GM12878 (cell line): ENCODE results near the gene SEL1L2. TPM values are rescaled to one million over a fixed set of nuclear protein-coding genes. Genes with fewer than 3 reads are reported as not detected.

ENCODE experiments used
- ATAC-seq: fragments of 200-7000 bp; cut with Tn5 transposase; 3 replicates; pipeline ENCODE4 v1.9.1; 2020; ENCODE audit warnings: mild to moderate bottlenecking, moderate library complexity
- BruUV-seq: library from RNA; stranded (reverse); fragments of 400-500 nt; replicated peaks from 2 replicates; lab custom pipeline; 2021; lab: Mats Ljungman, UMichigan
- CTCF ChIA-PET: fragments of 300-600 bp; sonication (Branson Sonifier 250); formaldehyde crosslinking; extraction: SDS; loops from one replicate; lab custom pipeline; 2021; ENCODE audit warnings: inconsistent platforms; lab: Yijun Ruan, JAX
- POLR2A ChIA-PET: fragments of 350-600 bp; formaldehyde crosslinking; extraction: SDS; loops from one replicate; lab custom pipeline; 2021; ENCODE audit warnings: inconsistent platforms; lab: Charles Lee
- RAD21 ChIA-PET: fragments of 300-600 bp; sonication (Branson Sonifier 250); formaldehyde crosslinking; loops from one replicate; lab custom pipeline; 2023; ENCODE audit warnings: antibody characterized with exemption; ENCODE audit not compliant: unreplicated experiment; lab: Charles Lee
- SMC1A ChIA-PET: fragments of 300-600 bp; sonication (Branson Sonifier 250); formaldehyde crosslinking; loops from one replicate; lab custom pipeline; 2023; ENCODE audit not compliant: unreplicated experiment, uncharacterized antibody; lab: Charles Lee
- DNase-seq: peaks from one replicate; pipeline ENCODE4 v3.0.0-alpha.2; 2011; ENCODE audit warnings: low read depth, low spot score
- FAIRE-seq: peaks from 3 replicates; lab custom pipeline; 2011; peaks lifted over from hg19 to GRCh38; lab: Jason Lieb, UNC
- H2AFZ ChIP-seq: 2 replicates; pipeline ENCODE4 v1.6.0; 2011; ENCODE audit warnings: low read depth, low read length, control low read depth; ENCODE audit not compliant: control insufficient read depth
- H3K27ac ChIP-seq: 2 replicates; pipeline ENCODE4 v1.5.1; 2011; ENCODE audit warnings: control low read depth; ENCODE audit not compliant: control insufficient read depth, insufficient read depth
- H3K27me3 ChIP-seq, 2 experiments: replicated peaks in 1 of 2; 2 replicates each; pipeline versions ENCODE4 v1.6.0 to v1.6.1; 2011; ENCODE audit warnings: low read length in 1 of 2; ENCODE audit not compliant: control insufficient read depth in 2 of 2, insufficient read depth in 2 of 2
- H3K36me3 ChIP-seq, 2 experiments: 2 replicates each; pipeline ENCODE4 v1.5.1; 2011; ENCODE audit warnings: low read length in 1 of 2; ENCODE audit not compliant: control insufficient read depth in 2 of 2, insufficient read depth in 2 of 2
- H3K4me1 ChIP-seq: 2 replicates; pipeline ENCODE4 v1.6.1; 2011; ENCODE audit warnings: mild to moderate bottlenecking, low read length, moderate library complexity, mixed read lengths; ENCODE audit not compliant: control insufficient read depth, insufficient read depth
- H3K4me2 ChIP-seq: 2 replicates; pipeline ENCODE4 v1.6.0; 2011; ENCODE audit warnings: control low read depth; ENCODE audit not compliant: control insufficient read depth, insufficient read depth
- H3K4me3 ChIP-seq: fragments of 200-600 bp; sonication (generic); 2 replicates; pipeline ENCODE4 v1.5.1; 2016
- H3K79me2 ChIP-seq: 2 replicates; pipeline ENCODE4 v1.6.0; 2011; ENCODE audit warnings: low read length; ENCODE audit not compliant: control insufficient read depth, insufficient read depth
- H3K9ac ChIP-seq: 2 replicates; pipeline ENCODE4 v1.8.0; 2011; ENCODE audit warnings: low read length, control low read depth, mixed read lengths; ENCODE audit not compliant: control insufficient read depth, insufficient read depth
- H3K9me3 ChIP-seq: replicated peaks from 3 replicates; pipeline ENCODE4 v1.5.1; 2011; ENCODE audit warnings: mild to moderate bottlenecking, low read length; ENCODE audit not compliant: control insufficient read depth, insufficient read depth
- H4K20me1 ChIP-seq: 2 replicates; pipeline ENCODE4 v1.6.0; 2011; ENCODE audit not compliant: control insufficient read depth, insufficient read depth
- ATF7 ChIP-seq: fragments of 450-650 bp; IDR thresholded peaks from 2 replicates; pipeline ENCODE4 v1.6.1; 2016; ENCODE audit warnings: low read depth, mild to moderate bottlenecking
- CBX3 ChIP-seq: fragments of 200-600 bp; sonication (generic); IDR thresholded peaks from 2 replicates; pipeline ENCODE4 v1.6.1; 2016; ENCODE audit warnings: low read depth, borderline replicate concordance
- CHD4 ChIP-seq: fragments of 200-600 bp; sonication (generic); IDR thresholded peaks from 2 replicates; pipeline ENCODE4 v1.6.1; 2016; ENCODE audit warnings: mild to moderate bottlenecking
- EED ChIP-seq: sonication (generic); IDR thresholded peaks from 2 replicates; pipeline ENCODE4 v1.6.1; 2016; ENCODE audit warnings: antibody characterized with exemption, low read depth
- EGR1 ChIP-seq, 2 experiments: IDR thresholded peaks; 1 replicate in 1 of 2; 2 replicates in 1 of 2; pipeline ENCODE4 v1.6.1; 2011 to 2012; ENCODE audit warnings: low read depth in 2 of 2, low read length in 2 of 2, borderline replicate concordance in 1 of 2, mild to moderate bottlenecking in 1 of 2, moderate library complexity in 1 of 2
- IKZF1 ChIP-seq: fragments of 450-650 bp; conservative IDR thresholded peaks from 2 replicates; pipeline ENCODE4 v1.6.1; 2017; ENCODE audit warnings: antibody characterized with exemption, mild to moderate bottlenecking
- MYB ChIP-seq: fragments of 150-350 bp; IDR thresholded peaks from 2 replicates; pipeline ENCODE4 v1.6.1; 2014; ENCODE audit warnings: mild to moderate bottlenecking, low read depth, low read length, borderline replicate concordance
- POLR2AphosphoS5 ChIP-seq: IDR thresholded peaks from 2 replicates; pipeline ENCODE4 v1.6.1; 2011; ENCODE audit warnings: mild to moderate bottlenecking, low read length, inconsistent platforms
- STAT3 ChIP-seq: IDR thresholded peaks from 2 replicates; pipeline ENCODE4 v1.6.1; 2011; ENCODE audit warnings: low read depth, low read length, improper control_type of control experiment
- TAF1 ChIP-seq: IDR thresholded peaks from 2 replicates; pipeline ENCODE4 v1.6.1; 2011; ENCODE audit warnings: mild to moderate bottlenecking, low read depth, low read length, borderline replicate concordance
- TARDBP ChIP-seq: IDR thresholded peaks from 2 replicates; pipeline ENCODE4 v1.6.1; 2016; ENCODE audit warnings: borderline replicate concordance
- WGBS: methylation state at CpG from one replicate; pipeline ENCODE4 v1.1.6; 2016; ENCODE audit warnings: low lambda C conversion rate; ENCODE audit not compliant: insufficient replicate concordance, insufficient coverage; ENCODE audit errors: missing lambda C conversion rate; 5-methylcytosine and 5-hydroxymethylcytosine counted together
- in situ Hi-C: fragments of 300-500 bp; cut with MboI; formaldehyde crosslinking; loops from 9 replicates; pipeline ENCODE4 v1.14.3; 2018; ENCODE audit warnings: mixed read lengths
- intact Hi-C: fragments of 100-400 bp; cut with micrococcal nuclease; formaldehyde crosslinking; loops from one replicate; pipeline ENCODE4 v1.14.2; 2022; ENCODE audit not compliant: unreplicated experiment
- polyA plus RNA-seq, 11 experiments: library from polyadenylated mRNA; depleted of rRNA in 4 of 11; unstranded in 6 of 11; stranded (reverse) in 5 of 11; fragments of >200 nt; fragmentation: Nextera tagmentation in 4 of 11; fragmentation: Illumina TruSeq in 1 of 11; extraction: Ambion mirVana in 4 of 11; extraction: Trizol in 1 of 11; gene quantifications; 1 replicate in 1 of 11; 2 replicates in 10 of 11; pipeline versions ENCODE4 v1.2.1 to v1.2.3, GENCODE V29; 2011 to 2016; ENCODE audit warnings: inconsistent platforms in 2 of 11, missing spikeins in 2 of 11, low read depth in 1 of 11
- total RNA-seq, 4 experiments: library from RNA; depleted of rRNA in 3 of 4; stranded (reverse); fragments of >200 nt in 3 of 4; fragmentation: Illumina TruSeq in 1 of 4; extraction: Trizol in 1 of 4; gene quantifications; 2 replicates each; pipeline versions ENCODE4 v1.2.1 to v1.2.3, GENCODE V29; 2013 to 2021
- TF ChIP-seq, protein P1 (sequence below): IDR thresholded peaks from 2 replicates; pipeline ENCODE4 v1.6.1; 2012; ENCODE audit warnings: low read depth, low read length, improper control_type of control experiment
- TF ChIP-seq, protein P2 (sequence below): fragments of 450-650 bp; IDR thresholded peaks from 2 replicates; pipeline ENCODE4 v1.6.1; 2017; ENCODE audit warnings: borderline replicate concordance
- TF ChIP-seq, protein P3 (sequence below): fragments of 150-350 bp; IDR thresholded peaks from 2 replicates; pipeline ENCODE4 v1.6.1; 2016; ENCODE audit warnings: low read depth, low read length
- TF ChIP-seq, protein P4 (sequence below), 3 experiments: IDR thresholded peaks in 2 of 3; conservative IDR thresholded peaks in 1 of 3; 2 replicates each; pipeline ENCODE4 v1.5.1; 2011; ENCODE audit warnings: low read depth in 3 of 3, low read length in 3 of 3, mild to moderate bottlenecking in 3 of 3, control low read depth in 2 of 3, moderate library complexity in 2 of 3, inconsistent platforms in 1 of 3, mixed read lengths in 1 of 3; ENCODE audit not compliant: control insufficient read depth in 2 of 3, insufficient read depth in 1 of 3; ENCODE audit errors: extremely low read depth in 1 of 3
- TF ChIP-seq, protein P5 (sequence below): IDR thresholded peaks from 2 replicates; pipeline ENCODE4 v1.6.1; 2012; ENCODE audit warnings: low read length, inconsistent platforms

Gene SEL1L2
- total and polyA plus RNA-seq, 10 of the 15 experiments (the other 5 are each of a cell fraction or from before 2014, with no cell fraction given), result not detected

DNA sequence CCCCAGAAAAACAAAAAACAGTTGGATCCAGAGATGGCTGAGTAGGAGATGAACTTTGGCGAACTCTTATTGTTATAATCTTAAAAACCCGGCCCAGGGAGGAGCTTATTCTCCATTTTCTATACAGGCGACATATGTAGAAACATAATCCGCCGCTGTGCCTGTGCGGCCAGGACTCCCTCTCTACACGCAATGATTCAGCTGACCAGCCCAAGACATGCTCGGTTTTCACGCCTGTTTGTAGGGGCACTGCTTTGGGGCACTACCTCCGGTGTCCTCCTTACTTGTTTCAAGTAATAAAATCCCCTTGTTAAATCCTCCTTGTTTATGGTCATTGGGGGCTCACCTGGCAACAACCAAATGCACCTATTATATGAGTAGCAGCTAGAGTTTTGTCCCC is 89.9 kb downstream of the SEL1L2 start:
- no peak overlapping the region for H3K4me2 ChIP-seq
- intact Hi-C loops, result no loop called here
- DNase-seq, result no peak
- H3K9me3 ChIP-seq, result no peaks in the 10 kb centered on the region
- 62% methylated on average over 10 of the region's 10 CpGs for WGBS
- no peaks in the 10 kb centered on the region for H3K79me2 ChIP-seq
- RAD21 ChIA-PET, result no interaction called here
- no peaks in the 10 kb centered on the region for H3K4me1 ChIP-seq
- H3K4me3 ChIP-seq, result no peak overlapping the region
- no peak overlapping the region for H3K9ac ChIP-seq
- TF ChIP-seq, protein P1, sequence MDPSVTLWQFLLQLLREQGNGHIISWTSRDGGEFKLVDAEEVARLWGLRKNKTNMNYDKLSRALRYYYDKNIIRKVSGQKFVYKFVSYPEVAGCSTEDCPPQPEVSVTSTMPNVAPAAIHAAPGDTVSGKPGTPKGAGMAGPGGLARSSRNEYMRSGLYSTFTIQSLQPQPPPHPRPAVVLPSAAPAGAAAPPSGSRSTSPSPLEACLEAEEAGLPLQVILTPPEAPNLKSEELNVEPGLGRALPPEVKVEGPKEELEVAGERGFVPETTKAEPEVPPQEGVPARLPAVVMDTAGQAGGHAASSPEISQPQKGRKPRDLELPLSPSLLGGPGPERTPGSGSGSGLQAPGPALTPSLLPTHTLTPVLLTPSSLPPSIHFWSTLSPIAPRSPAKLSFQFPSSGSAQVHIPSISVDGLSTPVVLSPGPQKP, result no peak
- TF ChIP-seq, protein P2, sequence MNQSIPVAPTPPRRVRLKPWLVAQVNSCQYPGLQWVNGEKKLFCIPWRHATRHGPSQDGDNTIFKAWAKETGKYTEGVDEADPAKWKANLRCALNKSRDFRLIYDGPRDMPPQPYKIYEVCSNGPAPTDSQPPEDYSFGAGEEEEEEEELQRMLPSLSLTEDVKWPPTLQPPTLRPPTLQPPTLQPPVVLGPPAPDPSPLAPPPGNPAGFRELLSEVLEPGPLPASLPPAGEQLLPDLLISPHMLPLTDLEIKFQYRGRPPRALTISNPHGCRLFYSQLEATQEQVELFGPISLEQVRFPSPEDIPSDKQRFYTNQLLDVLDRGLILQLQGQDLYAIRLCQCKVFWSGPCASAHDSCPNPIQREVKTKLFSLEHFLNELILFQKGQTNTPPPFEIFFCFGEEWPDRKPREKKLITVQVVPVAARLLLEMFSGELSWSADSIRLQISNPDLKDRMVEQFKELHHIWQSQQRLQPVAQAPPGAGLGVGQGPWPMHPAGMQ, result no peak
- TF ChIP-seq IKZF1 (no peak), TARDBP (no peak), POLR2AphosphoS5 (no peak), EGR1 (IDR thresholded peaks at IDR 0.05; ENCODE audit: borderline replicate concordance in 1 of 2, low read depth in 2 of 2, low read length in 2 of 2) (no peak), MYB (no peak), CHD4 (no peak), ATF7 (no peak), STAT3 (no peak), EED (no peak), TAF1 (no peak), CBX3 (no peak)
- TF ChIP-seq, protein P3, sequence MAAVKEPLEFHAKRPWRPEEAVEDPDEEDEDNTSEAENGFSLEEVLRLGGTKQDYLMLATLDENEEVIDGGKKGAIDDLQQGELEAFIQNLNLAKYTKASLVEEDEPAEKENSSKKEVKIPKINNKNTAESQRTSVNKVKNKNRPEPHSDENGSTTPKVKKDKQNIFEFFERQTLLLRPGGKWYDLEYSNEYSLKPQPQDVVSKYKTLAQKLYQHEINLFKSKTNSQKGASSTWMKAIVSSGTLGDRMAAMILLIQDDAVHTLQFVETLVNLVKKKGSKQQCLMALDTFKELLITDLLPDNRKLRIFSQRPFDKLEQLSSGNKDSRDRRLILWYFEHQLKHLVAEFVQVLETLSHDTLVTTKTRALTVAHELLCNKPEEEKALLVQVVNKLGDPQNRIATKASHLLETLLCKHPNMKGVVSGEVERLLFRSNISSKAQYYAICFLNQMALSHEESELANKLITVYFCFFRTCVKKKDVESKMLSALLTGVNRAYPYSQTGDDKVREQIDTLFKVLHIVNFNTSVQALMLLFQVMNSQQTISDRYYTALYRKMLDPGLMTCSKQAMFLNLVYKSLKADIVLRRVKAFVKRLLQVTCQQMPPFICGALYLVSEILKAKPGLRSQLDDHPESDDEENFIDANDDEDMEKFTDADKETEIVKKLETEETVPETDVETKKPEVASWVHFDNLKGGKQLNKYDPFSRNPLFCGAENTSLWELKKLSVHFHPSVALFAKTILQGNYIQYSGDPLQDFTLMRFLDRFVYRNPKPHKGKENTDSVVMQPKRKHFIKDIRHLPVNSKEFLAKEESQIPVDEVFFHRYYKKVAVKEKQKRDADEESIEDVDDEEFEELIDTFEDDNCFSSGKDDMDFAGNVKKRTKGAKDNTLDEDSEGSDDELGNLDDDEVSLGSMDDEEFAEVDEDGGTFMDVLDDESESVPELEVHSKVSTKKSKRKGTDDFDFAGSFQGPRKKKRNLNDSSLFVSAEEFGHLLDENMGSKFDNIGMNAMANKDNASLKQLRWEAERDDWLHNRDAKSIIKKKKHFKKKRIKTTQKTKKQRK, result no peak
- TF ChIP-seq, protein P4, sequence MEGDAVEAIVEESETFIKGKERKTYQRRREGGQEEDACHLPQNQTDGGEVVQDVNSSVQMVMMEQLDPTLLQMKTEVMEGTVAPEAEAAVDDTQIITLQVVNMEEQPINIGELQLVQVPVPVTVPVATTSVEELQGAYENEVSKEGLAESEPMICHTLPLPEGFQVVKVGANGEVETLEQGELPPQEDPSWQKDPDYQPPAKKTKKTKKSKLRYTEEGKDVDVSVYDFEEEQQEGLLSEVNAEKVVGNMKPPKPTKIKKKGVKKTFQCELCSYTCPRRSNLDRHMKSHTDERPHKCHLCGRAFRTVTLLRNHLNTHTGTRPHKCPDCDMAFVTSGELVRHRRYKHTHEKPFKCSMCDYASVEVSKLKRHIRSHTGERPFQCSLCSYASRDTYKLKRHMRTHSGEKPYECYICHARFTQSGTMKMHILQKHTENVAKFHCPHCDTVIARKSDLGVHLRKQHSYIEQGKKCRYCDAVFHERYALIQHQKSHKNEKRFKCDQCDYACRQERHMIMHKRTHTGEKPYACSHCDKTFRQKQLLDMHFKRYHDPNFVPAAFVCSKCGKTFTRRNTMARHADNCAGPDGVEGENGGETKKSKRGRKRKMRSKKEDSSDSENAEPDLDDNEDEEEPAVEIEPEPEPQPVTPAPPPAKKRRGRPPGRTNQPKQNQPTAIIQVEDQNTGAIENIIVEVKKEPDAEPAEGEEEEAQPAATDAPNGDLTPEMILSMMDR (IDR thresholded peaks at IDR 0.05 in 2 of 3, conservative IDR thresholded peaks at IDR 0.05 in 1 of 3; ENCODE audit: control insufficient read depth in 2 of 3, extremely low read depth in 1 of 3, insufficient read depth in 1 of 3, low read depth in 3 of 3, low read length in 3 of 3), result no peak
- TF ChIP-seq, protein P5, sequence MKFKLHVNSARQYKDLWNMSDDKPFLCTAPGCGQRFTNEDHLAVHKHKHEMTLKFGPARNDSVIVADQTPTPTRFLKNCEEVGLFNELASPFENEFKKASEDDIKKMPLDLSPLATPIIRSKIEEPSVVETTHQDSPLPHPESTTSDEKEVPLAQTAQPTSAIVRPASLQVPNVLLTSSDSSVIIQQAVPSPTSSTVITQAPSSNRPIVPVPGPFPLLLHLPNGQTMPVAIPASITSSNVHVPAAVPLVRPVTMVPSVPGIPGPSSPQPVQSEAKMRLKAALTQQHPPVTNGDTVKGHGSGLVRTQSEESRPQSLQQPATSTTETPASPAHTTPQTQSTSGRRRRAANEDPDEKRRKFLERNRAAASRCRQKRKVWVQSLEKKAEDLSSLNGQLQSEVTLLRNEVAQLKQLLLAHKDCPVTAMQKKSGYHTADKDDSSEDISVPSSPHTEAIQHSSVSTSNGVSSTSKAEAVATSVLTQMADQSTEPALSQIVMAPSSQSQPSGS, result no peak
- SMC1A ChIA-PET, result no interaction called here
- no peaks in the 10 kb centered on the region for H3K27me3 ChIP-seq
- no peaks in the 10 kb centered on the region for H4K20me1 ChIP-seq
- CTCF ChIA-PET, result interaction anchor here (0.6 kb wide), 2 partner anchors 136 to 234 kb away, joined by 3 to 4 read pairs; no protein-coding TSS in a partner anchor
- BruUV-seq, result no TSS peak
- in situ Hi-C loops, result no loop called here
- no peak for ATAC-seq
- POLR2A ChIA-PET, result no interaction called here
- FAIRE-seq, result no peak
- no peaks in the 10 kb centered on the region for H3K36me3 ChIP-seq
- no peak overlapping the region for H3K27ac ChIP-seq
- no peak overlapping the region for H2AFZ ChIP-seq
